GM19397 (cell line): ENCODE results near the gene MCFD2.
"Not testable (repeated sequence)": the region's sequence is repeated elsewhere in the genome, so short reads cannot be mapped to it uniquely, and the experiment has no call there.

Source experiments
- ATAC-seq: cut with Tn5 transposase; IDR thresholded peaks from one replicate; pipeline ENCODE4 v1.9.1; 2021; ENCODE audit warnings: mild to moderate bottlenecking, moderate library complexity; ENCODE audit not compliant: unreplicated experiment

MCFD2 gene

GRCh38 chr2:46904908-46905678 lies 10.5 kb downstream of the MCFD2 start:
- not testable (repeated sequence) for ATAC-seq

- ATAC-seq, result not testable (repeated sequence)
Observed at GRCh38 chr2:46902980-46903379, 12.6 kb downstream of the MCFD2 start.

GRCh38 chr2:46902465-46902864 lies 13.1 kb downstream of the MCFD2 start:
- no peak for ATAC-seq

- no peak for ATAC-seq
Observed at GRCh38 chr2:46901611-46902010, 14.0 kb downstream of the MCFD2 start.

- no peak for ATAC-seq
Observed at GRCh38 chr2:46900381-46900780, 15.2 kb downstream of the MCFD2 start.

- ATAC-seq, result no peak
Observed at GRCh38 chr2:46899053-46899452, 16.6 kb downstream of the MCFD2 start.

GRCh38 chr2:46898024-46898423 lies 17.6 kb downstream of the MCFD2 start:
- no peak for ATAC-seq

GRCh38 chr2:46893269-46893939 lies 22.2 kb downstream of the MCFD2 start:
- ATAC-seq, result no peak

- ATAC-seq, result no peak
Observed at GRCh38 chr2:46891956-46892553, 23.6 kb downstream of the MCFD2 start.

- ATAC-seq, result no peak
Observed at GRCh38 chr2:46888421-46888952, 27.1 kb downstream of the MCFD2 start.

- ATAC-seq, result no peak
Observed at GRCh38 chr2:46887028-46887885, 28.3 kb downstream of the MCFD2 start.

- ATAC-seq, result no peak
Observed at GRCh38 chr2:46886268-46887027, 29.2 kb downstream of the MCFD2 start.

- no peak for ATAC-seq
Observed at GRCh38 chr2:46885376-46885775, 30.2 kb downstream of the MCFD2 start.

- ATAC-seq, result no peak
Observed at GRCh38 chr2:46879511-46879910, 36.1 kb downstream of the MCFD2 start.

- no peak for ATAC-seq
Observed at GRCh38 chr2:46878886-46879285, 36.7 kb downstream of the MCFD2 start.

GRCh38 chr2:46878240-46878877 lies 37.2 kb downstream of the MCFD2 start:
- no peak for ATAC-seq

GRCh38 chr2:46877619-46878113 lies 37.9 kb downstream of the MCFD2 start:
- no peak for ATAC-seq

GRCh38 chr2:46876741-46877384 lies 38.7 kb downstream of the MCFD2 start:
- no peak for ATAC-seq
